AG20443 (cell line): Measurements from ENCODE around the gene MMEL1.
A peak's percentile ranks its signal among the peaks of the same experiment; 100 is the strongest.
"Not testable (repeated sequence)": the region's sequence is repeated elsewhere in the genome, so short reads cannot be mapped to it uniquely, and the experiment has no call there.

ENCODE experiments used
- DNase-seq: peaks from one replicate; pipeline ENCODE4 v3.0.0; 2012; ENCODE audit warnings: low spot score, mixed read lengths

MMEL1 gene

DNA sequence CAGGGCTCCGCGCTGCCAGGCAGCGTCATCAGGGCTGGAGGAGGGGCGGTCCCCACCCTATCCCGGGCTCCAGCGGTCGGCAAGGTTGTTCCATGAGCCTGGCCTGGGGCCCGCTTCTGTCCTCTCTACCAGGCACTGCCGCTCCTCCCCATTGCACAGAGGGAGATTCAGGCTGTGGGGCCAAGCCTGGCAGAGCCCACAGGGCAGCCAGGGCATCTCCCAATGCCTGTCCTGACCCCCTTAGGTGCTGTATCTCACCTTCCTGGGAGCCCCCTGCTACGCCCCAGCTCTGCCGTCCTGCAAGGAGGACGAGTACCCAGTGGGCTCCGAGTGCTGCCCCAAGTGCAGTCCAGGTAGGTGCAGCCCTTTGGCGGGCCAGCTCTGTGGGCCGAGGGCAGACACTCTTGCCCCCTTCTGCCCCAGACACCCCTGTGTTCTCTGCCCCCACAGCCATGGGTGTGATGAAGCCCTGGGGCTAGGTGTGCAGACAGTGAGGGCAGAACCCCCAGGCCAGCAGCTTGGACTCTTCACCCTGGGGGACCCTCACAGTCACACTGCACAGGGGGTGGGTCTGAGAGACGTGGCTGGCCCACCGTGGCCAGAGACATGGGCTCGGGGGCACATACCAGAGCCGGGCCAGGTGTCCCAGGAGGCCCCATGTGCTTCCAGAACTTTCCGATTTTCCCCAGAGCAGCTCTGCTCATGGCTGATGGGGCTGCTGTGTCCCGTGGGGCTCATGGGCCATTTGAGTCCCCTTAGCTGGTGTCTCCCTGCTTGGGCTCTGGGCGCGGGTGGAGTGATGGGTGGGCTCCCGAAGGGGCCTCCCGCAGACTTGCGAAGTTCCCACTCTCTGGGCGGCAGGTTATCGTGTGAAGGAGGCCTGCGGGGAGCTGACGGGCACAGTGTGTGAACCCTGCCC, 75.1 kb downstream of the MMEL1 start:
- DNase-seq, result no peak

DNA sequence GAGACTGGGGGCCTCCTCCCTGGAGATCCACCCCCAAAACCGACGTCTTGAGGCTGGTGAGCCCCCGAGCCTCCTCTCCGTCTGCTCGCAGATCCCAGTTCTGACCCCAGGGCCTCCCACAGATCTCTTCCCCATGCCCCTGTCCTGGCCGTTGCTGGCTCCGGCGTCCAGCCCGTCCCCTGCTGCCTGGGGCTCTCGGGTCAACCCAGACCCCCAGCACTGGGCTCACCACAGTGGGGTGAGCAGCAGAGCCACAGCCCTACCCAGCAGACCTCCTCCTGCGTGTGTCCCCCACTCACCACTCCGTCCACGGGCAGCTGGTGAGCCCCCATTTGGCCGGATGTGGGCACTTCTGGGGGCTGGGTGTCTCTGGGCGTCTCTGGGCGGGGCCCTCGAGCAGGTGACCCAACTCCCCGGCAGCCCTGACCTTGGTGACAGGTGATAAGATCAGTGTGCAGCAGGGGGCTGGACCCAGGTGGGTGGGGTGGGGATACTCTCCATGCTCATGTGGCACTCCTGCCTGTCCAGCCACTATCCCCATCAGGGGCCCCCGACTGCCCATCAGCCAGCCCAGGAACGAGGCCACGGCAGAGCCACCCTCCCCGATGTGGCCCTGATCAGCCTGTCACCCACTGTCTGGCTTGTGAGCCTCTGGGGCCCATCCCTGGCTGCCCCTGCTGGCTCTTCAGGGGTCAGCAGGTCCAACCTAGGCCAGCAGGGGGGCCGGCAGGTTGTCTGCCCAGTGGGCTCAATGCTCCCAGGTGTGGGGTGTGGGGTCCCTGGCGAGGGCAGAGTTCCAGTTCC, 75.9 kb downstream of the MMEL1 start:
- no peak for DNase-seq

DNA sequence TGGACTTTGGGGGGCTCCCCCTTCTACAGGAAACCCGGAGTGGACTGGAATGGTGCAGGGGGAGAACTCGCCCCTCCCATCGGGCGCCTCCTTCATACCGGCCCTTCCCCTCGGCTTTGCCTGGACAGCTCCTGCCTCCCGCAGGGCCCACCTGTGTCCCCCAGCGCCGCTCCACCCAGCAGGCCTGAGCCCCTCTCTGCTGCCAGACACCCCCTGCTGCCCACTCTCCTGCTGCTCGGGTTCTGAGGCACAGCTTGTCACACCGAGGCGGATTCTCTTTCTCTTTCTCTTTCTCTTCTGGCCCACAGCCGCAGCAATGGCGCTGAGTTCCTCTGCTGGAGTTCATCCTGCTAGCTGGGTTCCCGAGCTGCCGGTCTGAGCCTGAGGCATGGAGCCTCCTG, 76.5 kb downstream of the MMEL1 start, which contains the start of gene TNFRSF14:
Gene TNFRSF14, plus strand, starts transcription at position 95 of the 401 bp plus-strand sequence. Its CDS starts 294 bp downstream, at position 389.
- peak; percentile 77 for DNase-seq

DNA sequence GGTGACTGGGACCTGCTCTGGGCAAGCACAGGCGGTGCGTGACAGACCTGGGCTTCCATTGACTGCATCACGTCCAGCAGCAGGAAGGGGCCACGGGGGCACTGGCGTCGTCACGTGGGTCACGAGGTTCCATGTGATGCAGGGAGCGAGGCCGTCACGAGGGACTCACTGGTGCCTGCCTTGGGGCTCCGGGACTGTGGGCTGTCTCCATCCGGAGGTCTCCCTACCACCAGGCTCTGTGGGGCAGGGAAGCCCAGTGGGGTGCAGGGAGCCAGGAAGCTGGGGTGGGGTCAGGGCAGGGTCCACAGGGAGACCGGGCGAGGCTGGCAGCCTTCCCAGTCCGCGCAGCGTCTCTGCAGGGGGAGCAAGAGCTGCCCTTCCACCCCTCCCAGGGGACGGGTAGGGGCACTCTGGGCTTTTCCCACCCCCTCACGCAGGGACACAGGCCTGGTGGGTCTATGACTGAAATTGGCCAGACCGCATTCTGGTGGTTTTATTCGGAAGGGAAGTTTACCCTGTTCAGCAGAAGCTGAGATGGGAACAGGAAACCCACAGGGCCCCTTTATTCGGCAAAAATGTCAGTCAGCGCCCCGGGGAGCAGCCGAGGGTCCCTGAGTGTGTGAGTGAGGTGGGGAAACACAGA, 77.1 kb downstream of the MMEL1 start:
- peak; percentile 76 for DNase-seq

DNA sequence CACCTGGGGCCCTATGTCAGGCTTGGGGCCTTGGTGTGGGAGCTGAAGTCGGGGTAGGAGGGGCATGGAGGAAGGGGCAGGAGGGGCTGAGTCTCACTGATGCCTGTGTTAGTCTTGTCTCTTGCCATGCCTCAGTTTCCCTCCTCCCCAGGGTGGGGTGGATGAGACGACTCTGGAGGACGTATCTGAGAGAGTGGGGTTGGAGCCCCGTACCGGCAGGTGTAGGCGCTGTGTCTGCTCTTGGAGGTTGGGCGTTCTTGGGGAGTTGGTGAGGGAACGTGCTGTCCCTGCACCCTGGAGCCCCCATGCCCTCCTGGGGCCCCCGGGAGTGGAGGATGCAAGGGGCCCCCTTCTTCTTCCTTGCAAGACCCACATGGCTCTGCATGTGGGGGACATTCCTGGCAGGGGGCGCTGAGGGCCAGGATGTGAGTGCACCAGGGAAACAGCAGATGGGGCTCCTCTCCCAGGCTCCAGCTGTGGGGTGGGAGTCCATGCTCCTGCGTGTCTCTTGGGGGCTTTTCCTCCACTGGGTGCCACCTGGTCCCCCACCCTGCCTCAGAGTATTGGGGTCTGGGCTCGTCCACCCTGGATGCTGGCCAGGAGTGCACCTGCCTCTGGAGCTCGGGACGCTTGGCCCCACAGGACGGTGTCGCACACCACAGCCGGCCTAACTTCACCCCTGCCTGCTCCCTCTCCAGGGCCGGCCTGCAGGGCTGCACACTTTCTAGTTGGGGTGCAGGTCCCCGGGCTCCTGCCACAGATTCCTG, 78.0 kb downstream of the MMEL1 start:
- no peak for DNase-seq

DNA sequence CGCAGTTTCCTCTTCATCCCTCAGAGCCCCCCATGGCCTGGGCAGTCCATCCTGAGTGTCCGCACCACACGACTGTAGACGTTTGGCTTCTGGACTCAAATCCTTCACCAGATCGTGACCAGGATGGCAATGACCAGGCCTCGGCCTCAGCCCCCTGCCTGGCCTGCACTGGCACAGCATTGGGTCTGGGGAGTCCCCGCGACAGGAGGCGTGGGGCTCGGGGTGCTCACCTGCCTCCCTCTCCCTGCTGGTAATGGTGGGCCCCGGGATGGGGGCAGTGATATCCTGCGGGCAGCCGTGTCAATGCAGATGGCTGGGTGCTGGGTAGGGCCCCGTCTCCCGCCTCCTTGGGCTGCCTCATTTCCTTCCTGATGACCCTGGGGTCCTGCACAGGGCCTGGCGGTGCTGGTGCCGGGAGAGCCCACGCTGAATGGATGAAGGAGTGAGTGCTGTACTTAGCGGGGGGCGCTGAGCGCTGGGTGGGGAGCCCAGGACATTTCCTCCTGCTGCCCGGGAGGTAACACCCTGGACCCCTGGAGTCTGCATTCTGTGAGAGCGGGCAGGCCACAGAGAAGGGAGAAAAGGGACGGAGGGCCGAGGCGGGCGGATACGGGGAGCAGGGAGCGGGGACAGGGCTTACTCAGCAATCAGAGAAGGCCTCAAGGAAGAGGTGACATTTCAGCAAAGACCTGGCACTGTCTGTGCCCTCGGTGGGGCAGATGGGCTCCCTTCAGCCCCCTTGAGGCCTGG, 78.8 kb downstream of the MMEL1 start:
- DNase-seq, result no peak

DNA sequence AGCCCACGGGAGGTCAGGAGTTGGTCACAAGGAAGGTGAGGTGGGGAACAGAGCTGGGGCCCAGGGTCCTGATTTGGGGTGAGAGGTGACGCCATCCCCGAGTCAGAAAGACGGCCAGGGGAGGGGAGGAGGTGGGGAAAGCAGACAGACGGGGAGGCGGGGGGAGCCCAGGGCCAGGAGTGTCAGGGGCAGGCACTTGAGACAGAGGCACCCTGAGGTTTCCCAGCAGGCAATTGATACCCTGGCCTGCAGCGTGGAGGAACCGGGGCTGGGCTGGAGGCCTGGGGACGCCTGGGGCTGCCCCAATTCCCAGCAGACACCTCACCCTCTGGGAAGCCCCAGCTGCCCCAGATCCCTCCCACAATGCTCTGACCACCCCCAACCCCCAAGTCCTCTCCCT, 79.7 kb downstream of the MMEL1 start:
- not testable (repeated sequence) for DNase-seq

DNA sequence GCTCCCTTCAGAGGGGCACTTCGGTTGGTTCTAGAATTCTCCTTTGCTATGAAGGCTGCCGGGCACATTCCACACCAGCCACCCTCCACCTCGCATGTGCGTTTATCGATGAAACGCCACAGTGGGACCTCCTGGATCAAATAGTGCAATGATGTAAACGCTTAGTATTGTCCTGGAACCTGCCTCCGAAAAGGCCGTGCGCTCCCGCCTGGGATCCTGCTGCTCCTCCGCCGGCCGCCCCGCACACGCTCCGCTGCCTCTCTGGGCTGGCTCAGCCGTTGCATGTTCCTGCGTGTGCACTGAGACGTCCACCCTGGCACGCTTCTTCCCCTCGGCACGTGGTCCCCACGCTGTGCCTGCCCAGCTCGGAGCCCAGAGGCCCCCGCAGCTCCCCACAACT, 80.6 kb downstream of the MMEL1 start:
- no peak for DNase-seq

DNA sequence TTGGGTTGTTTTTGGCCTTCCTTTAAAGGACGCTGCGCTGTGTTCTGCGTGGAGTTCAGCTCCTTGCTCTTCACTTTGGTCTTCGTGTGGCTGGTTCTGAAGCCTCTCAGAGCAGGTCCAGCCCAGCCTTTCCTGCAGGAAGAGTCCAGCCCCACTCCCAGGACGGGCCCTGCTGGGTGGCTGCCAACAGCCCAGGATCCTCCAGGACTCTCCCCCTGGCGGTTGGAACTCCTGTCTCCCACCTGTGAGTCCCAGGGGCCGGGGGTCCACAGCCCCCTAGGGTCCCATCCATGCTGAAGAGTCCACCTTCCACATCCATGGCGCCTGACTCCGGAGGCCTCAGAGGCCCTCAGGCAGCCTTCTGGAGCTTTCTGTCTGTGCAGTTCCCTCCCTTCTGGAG, 81.3 kb downstream of the MMEL1 start:
- not testable (repeated sequence) for DNase-seq

DNA sequence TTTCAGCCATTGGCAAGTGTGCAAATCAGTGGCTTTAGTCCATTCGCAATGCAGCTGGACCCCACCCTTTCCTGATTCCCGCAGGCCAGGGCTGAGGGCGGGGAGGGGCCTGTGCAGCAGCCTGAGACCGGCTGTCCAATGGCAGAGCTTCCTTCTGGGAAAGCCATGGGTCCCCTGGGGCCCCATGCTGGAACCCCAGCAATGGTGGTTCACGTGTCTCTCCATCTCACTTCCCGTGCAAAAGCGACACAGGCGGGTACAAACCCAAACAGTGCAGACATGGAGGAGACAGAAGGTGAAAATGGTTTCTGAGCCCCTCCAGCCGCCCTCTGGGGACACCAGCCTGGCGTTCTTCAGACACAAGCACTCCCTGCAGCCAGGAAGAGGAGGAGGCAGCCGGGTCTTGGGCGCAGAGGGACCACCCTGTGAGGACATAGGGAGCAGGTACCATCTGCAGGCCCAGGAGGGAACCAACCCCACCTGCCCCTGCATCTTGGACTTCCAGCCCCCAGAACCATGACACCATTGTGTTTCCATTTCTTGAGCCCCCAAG, 82.4 kb downstream of the MMEL1 start:
- not testable (repeated sequence) for DNase-seq

DNA sequence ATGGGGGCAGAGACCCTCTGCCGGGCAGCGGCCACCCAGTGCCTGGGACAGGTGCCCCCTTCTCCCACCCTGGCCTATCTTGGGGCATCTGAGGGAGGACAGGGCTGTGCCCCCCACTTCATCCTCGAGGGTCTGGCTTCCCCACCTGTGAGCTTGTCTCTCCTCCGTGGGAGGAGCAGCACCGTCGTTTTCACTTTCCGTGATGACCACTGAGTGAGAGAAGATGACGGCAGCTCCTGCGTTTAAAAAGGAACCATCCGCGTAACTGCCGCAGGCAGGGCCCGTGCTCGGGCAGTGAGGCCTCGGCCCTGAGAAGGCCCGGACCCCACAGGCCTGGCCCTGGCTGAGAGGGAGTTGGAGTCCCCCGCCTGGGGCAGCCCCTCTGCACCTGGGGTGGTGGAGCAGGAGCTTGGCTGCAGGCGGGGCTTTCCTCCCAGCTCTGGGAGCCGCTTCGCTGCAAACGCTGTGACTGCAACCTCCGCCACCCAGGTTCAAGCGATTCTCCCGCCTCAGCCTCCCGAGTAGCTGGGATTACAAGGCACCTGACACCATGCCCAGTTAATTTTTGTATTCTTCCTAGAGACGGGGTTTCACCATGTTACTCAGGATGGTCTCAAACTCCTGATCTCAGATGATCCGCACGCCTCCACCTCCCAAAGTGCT, 83.3 kb downstream of the MMEL1 start:
- not testable (repeated sequence) for DNase-seq

DNA sequence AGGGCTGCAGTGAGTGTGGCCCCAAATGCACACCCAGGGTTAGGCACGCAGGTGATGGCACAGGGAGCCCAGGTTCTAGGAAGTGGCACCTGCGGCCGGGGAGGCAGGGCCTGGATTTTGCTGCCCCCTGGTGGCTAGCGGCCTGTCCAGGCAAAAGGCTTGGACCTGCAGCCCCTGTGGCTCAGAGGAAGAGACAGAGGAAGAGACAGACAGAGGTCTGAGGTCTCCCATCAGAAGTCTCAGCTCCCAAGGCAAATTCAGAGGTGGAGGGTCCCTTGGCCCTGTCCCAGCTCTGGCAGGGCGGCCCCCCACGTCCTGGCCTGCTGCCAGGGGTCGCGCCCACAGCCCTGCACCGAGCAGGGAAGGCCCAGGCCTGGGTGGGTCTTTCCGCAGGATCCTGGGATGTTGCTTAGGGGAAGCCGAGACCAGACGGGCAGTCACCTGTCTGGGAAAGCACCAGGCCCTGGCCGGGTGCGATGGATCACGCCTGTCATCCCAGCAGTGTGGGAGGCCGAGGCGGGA, 84.7 kb downstream of the MMEL1 start:
- peak; percentile 87 for DNase-seq

DNA sequence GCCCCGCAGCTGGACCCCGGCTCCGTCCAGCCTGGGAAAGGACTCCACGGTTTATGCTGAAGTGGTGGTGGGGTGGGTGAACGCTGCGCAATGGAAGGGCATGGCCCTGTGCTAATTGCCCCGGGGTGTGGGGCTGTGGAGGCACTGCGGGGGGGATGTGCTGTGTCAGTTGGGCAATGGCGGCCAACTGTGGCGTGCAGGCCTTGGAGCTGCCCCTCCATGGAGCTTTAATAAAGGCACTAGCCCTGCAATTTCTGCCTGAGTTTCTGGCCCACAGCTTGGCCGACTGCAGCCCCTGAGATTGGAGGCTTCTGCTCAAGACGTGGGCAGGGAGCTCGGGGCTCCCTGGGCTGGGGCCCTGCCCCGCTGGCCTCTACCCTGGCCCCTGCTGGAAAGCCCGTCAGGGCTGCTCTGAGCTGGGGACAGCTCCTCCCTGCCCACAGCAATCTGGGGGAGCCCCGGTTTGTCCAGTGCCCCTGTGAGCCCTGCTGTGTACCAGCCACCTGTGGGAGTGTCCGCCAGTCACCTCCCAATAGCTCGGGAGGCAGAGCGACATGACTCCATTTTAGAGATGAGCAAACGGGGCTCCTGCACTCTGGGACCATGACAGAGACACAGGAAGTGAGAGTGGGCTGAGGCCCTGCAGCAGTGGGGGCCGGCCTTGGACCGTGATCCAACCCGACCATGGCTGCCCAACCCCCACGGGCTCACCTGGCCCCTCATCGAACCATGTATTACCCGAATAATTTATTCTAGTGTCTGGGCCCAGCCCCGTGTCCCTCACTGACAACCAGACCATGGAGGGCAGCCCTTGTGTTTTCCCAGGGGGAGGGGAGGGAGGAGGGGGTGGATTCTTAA, 85.4 kb downstream of the MMEL1 start:
- no peak for DNase-seq

DNA sequence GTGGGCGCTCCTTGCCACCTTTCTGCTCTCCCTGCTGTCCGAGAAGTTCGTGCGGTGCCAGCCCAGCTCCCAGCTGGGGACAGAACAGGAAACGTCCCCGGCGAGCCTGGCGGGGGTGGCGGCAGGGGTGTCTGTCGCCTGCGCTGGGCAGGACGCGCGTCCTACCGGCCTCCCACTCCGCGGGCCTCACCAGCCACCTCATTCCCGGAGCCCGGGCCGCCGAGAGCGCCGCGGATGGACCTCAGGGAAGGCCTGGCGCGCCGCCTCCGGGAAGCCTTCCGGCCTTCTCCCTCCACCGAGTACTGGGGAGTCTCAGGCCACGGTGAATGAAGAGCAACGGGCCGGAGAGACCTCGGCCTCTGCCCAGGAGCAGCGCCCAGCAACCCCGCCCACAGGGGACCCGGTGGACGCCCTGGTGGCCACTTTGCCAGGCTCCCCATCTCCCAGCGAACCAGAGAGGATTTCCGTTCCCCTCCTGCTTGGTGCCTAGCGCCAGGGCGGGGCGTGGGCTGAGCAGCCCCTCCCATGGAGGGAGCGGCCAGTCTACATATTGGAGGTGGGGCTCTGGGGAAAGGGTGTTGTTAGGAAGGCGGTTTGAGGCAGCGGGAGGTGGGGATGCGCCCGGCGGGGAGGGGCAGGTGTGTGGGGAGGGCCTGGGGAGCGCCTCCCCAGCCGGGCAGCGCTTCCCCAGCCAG, 86.2 kb downstream of the MMEL1 start:
- peak; percentile 85 for DNase-seq

DNA sequence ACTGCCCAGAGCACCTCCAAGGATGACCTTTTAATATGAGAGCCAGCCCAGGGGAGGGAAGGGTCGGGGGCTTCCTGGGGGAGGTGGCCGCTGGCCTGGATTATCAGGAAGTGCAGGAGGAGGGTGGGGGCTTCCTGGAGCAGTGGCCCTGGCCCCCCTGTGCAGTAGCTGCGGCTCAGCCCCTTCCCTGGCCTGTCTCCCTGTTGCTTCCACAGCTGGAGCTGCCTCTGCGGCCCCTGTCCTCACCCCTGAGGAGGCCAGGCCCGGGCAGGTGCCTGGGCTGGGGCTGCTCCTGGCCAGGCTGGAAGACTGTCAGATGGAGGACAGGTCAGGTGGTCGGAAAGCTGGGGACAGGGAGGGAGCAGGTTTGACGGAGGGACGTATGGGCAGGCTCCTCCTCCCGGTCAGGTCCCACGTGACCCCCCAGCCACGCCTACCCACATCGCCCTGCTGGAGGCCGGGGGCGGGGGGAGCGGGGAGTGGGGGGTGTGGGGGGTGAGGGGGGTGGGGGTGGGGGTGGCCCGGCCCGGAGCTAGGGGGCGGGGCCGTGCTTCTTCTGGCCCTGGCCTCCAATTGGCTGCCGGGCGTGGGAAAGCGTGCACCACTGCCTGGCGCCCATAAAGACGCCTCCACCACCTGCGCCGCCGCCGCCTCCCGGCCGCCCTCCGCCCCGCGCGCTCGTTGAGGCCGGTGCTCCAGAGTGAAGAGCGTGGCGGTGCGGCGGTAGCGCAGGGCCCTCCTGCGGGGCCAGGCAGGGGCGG, 86.9 kb downstream of the MMEL1 start:
- peak; percentile 90 for DNase-seq

DNA sequence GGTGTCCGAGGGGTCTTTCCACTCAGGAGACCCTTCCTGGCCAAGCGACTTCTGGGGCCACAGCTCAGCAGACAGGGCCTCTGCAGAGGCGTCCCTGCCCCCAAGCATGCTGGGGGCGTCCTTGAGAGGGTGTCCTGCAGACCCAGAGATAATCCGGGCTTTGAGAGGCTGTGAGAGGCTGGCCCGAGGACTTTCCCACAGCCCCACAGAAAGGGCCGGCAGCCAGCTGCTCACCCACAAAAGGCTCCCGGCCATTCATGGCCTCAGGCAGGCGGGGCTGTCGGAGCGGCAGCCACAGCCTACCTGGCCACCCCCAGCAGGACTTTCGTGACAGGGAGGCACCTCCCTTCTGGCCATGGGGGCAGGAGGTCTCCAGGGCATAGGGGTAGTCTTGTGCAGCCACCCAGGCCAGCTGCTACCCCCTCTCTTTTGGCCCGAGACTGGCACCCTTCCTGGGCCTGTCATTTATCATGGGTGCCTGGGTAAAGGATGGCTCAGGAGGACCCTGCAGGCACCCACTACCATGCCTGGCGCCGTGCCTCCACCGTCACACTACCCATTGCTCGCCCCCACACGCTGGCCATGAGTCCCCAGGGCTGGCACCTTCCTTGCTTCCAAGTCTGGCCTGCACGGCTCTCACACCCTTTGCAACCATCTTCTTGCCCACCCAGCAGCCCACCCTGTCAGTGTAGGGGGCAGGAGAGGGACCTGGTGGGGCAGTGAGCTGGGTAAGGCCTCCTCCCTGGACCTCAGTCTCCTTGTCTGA, 87.8 kb downstream of the MMEL1 start:
- DNase-seq, result no peak
